ENCODE measurements around the gene IFFO2.
"Not testable (repeated sequence)": the region's sequence is repeated elsewhere in the genome, so short reads cannot be mapped to it uniquely, and the experiment has no call there.

Gene IFFO2

DNA sequence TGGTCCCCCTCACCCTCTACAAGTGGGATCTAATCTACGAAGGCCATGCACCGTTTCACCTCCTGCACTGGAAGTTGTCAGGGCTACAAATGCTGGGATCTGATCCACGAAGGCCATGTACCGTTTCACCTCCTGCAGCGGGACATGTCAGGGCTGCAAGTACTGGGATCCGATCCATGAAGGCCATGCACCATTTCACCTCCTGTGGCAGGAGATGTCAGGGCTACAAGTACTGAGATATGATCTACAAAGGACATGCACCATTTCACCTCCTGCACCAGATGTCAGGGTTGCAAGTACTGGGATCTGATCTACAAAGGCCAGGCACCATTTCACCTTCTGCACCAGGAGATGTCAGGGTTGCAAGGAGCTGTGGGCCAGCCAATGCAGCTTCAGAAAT is 61.2 kb downstream of the IFFO2 start:
- DNase-seq (ENCODE audit: low read depth in 2 of 2) = no peak

DNA sequence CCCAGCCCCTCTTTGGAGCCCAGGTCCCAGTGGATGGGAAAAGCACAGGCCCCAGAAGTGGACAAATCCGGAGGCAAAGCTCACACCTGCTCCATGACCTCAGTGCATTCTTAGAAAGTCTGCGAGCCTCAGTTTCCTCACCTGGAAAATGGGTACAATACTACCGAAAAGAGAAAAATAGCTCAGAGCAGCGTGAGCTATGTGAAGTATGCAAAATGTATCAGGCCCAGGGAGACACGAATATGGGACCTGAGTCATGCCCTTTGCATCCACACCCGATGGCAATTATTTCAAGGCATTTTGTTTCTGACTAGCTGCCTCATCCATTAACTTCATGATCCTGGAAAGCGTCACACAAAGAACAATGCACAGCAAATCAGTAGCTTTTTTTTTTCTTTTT is 63.4 kb downstream of the IFFO2 start:
- no peak for DNase-seq (ENCODE audit: low read depth in 2 of 2)

DNA sequence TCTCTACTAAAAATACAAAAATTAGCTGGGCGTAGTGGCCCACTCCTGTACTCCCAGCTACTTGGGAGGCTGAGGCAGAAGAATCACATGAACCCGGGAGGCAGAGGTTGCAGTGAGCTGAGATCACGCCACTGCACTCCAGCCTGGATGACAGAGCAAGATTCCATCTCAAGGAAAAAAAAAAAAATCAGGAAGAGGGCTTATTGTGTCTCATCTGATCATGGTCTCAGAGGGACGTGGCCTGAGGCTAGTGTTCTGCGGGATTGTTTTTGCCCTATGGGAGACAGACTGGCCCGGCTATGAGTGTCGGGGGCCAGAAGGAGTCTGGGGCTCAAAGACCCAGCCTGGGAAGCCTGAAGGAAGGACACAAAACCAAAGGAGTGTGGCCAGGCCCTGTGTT is 64.6 kb downstream of the IFFO2 start:
- not testable (repeated sequence) for DNase-seq (ENCODE audit: low read depth in 2 of 2)

DNA sequence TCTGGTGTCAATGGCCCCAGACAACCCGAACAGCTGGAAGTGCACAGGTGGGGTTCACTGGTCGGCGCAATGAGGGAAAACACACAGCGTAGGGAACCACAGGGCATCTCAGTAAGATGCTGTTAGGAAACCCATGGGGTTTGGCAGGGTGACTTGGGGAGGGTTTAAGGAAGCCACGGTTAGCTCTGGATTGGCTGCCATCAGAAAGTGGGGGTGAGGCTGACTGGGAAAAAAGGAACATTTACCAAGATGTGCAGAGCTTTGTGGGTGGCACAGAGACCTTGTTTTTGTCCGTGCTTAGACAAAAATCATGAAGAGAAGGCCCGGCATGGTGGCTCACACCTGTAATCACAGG is 65.1 kb downstream of the IFFO2 start:
- DNase-seq (ENCODE audit: low read depth in 2 of 2) = no peak

DNA sequence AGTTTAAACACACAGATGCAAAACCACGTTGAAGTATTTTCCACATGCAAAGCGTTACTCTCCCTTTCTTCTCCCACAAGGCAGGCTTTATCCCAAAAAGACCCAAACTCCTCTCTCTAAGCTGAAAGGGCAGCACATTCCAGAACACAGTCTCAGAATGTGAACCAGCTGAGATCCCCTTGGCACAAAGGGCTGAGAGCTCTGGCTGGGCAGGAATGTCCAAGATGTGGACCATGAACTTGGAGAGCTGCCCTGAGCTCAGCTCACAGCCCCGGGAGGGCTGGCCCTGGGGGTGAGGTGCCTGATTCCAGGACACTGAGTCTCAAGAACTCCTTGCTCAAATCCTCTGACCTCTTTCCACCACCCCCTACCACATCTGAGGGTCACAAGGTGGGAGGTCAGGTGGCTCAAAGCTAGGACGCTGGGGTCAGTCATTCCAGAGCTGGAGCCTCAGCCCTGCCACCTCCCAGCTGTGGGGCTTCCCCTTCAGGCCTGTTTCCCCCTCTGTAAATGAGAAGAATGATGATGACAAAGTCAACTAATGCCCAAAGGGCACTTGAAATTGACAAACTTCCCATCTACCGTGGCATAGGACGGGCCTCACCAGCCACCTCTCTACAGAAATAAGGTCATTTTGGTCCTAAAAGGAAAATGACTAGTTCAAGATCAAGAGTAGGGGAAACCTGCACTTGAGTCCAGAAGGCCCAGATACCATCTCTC is 65.6 kb downstream of the IFFO2 start:
- DNase-seq (ENCODE audit: low read depth in 2 of 2) = no peak

DNA sequence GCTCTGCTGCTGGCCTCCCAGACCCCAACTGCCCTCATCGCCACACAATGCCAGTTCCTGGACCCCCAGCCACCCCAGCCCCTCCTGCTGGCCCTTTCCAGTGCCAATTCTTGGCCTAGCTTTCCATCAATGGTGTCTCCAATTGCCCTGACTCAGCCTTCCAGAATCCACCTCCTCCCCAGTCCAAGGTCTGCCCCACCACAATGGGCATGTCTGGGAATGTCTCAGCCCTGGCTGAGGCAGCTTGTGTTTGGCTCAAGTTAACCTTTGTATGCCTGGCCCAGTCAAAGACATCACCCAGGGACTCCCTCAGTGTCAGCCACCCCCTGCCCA is 70.5 kb downstream of the IFFO2 start:
- no peak for DNase-seq (ENCODE audit: low read depth in 2 of 2)

DNA sequence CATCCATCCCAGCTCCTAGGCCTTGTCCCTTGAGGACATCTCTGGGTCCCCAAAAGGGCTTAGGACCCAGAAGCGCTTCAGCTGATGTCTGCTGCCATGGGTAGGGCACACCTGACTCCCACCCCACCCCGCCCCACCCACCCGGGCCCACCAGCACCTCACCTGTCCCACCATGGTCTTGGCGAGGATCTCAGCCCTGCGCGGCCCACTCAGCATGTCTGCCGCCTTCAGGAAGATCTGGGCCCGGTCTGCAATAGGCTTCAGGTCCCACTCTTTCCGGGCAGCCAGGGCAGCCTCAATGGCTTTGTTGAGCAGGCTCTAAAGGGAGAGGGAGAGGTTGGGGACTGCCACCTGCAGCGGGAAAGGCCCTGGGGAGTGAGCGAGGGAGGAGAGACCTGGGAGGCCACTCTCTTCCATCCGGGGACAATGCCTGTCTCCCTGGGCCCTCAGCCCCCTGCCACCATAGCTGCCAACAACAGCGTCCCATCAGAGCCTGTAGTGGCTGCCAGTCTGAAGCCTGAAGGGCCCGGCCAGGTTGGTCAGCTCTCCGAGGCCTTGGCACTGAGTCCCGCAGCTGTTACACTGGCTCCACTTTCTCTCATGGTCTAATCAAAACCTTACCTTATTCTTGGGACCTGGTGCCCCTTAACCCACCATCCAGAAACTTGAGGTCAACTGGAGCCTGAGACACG is 71.0 kb downstream of the IFFO2 start:
- DNase-seq (ENCODE audit: low read depth in 2 of 2) = no peak

DNA sequence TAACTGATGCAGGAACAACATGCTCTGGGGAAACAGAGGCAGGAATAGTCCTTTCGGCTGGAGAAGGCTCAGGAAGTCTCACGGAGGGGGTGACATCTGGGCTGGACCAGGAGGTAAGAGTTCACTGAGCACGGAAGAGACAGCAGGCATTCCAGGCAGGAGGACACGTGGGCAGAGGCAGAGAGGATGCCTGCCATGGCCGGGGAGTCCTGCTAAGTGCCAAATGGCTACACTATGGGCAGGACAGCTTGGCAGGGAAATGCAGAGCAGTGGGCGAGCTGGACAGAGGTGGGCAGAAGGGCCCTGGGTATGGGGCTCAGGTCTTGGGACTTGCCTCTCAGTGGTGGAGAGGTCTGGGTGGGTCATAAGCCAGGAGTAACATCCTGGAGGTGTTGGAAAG is 71.7 kb downstream of the IFFO2 start:
- DNase-seq (ENCODE audit: low read depth in 2 of 2) = no peak

DNA sequence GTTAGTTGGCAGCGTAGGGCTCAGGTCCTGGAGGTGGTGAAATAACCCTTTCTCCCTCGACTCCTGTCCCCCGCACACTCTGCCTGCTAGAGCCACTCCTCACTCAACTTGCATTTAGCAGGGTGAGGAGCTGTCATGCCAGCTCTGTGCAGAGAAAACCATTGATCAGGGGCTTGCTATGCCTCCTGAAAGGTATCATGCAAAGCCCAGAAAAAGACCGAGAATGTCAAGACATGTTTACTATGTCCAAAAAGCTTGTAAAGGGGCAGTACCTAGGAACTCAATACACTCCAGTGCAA is 72.1 kb downstream of the IFFO2 start:
- no peak for DNase-seq (ENCODE audit: low read depth in 2 of 2)

DNA sequence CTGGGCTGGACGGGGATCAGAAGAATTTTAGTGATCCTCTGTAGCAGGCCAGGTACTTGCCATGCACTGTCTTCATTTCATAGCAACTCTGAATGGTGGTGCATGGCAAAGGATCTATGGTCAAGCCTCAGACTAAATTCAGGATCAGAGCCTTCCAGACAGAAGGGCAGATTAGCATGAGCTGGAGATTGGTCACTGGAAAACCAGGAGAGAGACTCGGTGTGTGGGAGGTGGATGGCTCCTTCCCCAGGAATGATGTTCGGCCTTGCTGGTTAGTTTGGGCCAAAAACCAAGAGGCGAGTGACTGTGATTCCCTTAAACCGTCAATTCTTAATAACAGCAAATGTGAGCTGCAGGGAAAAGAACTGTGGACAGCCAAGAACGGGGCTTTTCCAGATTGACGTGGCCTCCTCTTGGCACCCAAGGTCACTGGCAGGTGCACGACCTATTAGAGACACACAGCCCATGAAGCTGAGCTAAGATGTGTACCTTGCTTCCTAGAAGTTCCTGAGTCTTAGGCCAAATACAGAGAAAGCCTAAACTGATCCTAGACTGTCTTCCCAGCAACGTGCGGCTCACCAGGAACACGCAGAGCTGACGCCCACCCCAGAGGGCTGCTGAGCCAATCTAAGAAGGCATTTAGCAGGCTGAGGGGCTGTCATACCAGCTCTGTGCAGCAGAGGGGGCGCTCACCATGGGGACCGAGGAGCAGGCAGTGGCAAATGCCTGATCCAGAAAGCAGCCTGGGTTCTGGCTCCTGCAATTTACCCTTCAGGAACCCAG is 72.6 kb downstream of the IFFO2 start:
- DNase-seq (ENCODE audit: low read depth in 2 of 2) = peak; percentile 67 to 74

DNA sequence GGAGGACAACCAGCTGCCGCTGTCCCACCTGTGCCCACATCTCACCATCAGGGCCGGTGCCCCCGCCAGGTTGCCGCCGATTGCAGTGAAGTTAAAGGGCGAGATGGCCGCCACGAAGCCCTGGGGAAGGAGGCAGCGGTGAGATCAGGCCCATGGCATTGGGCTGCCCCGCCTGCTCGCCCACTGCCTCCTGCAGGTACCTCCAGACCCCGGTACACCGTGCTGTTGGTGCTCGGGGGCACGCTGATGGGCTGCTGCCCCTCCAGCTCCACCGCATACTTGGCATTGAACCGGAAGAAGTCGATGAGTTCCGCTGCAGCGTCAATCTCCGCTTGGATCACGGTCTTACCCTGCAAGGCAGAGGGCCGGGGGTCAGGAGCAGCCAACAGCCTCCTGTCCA is 73.4 kb downstream of the IFFO2 start:
- no peak for DNase-seq (ENCODE audit: low read depth in 2 of 2)

DNA sequence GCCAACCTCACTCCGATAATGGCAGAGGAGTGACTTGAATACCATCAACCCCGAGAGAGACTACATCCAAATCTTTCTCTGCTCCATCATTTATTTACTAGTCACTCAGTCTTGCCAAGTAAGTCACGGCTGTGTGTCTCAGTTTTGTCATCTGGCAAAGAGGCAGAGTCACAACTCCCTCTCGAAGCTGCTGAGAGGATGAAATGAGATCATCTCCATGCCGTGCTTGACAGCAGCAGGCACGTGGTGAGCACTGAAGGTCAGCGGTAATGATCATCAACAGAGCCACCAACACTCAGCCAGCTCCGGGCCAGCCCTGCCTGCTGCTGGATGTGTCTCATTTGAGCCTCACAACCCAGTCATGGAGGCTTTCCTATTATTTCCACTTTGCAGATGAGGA is 74.0 kb downstream of the IFFO2 start:
- no peak for DNase-seq (ENCODE audit: low read depth in 2 of 2)

DNA sequence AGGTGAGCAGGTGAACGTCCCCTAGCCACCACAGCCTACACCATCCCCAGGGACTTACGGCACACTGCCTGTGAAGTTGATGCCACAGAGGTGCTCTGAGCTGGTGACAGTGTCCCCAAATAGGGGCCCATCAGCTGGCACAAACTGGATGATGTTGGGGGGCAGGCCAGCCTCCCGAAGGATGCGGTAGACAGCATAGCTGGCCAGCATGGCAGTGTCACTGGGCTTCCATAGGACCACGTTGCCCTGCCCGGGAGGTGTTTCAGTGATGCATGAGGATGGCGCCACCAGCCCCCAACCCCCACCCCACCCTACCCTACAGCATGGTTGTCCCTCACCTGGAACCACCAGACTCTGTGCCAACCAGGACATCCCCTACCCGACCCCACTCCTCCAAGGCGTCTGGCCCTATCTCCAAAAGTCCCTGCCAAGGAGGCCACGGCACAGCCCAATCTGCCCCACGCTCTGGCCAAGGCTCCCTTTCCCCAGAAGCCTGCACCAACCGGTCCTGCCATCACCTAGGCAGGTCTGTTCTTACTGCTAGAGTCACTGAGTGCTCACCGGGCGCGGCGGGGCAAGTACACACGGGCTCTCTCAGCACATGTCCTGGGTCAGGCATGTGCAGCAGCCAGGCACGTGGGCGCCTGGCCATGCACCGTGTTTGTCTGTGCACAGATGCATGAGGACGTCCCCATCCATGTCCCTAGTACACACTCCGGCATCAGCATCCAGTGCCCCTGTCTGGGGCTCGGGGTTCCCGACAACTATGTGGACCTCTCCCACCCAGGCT is 74.6 kb downstream of the IFFO2 start:
- no peak for DNase-seq (ENCODE audit: low read depth in 2 of 2)

DNA sequence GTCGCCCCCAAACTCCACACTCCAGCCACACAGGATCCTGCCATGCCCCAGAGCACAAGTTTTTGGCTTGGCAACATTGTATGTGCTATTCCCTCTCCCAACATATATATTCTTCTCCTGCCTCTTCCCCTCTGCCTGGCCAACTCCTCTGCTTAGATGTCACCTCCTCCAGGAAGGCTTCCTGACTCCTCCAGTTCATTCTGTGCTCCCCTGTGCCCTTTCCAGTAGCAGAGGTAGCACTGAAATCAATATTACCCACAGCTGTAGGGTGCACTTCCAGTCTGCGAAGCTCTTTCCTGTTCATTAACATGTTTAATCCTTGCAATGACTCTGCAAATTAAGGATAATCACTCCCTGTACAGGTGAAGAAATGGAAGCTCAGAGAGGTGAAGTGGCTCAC is 75.3 kb downstream of the IFFO2 start:
- no peak for DNase-seq (ENCODE audit: low read depth in 2 of 2)

DNA sequence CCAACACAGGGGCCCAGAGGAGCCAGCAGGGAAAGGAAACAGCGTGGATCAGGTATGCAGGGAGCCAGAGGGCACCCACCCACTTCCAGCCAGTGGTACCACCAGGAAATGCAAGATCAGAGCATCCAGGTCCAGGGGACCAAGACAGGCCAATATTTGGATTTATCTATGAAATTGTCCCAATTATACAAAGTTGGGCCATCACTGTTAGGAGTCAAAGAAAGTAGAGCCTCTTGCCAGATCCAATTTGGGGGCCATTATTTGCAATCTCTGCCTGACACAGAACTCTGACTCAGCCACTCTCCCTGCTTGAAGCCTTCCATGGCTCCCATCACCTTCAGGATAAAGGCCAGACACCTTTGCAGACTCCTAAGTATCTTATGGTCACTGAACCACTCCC is 75.9 kb downstream of the IFFO2 start:
- no peak for DNase-seq (ENCODE audit: low read depth in 2 of 2)

DNA sequence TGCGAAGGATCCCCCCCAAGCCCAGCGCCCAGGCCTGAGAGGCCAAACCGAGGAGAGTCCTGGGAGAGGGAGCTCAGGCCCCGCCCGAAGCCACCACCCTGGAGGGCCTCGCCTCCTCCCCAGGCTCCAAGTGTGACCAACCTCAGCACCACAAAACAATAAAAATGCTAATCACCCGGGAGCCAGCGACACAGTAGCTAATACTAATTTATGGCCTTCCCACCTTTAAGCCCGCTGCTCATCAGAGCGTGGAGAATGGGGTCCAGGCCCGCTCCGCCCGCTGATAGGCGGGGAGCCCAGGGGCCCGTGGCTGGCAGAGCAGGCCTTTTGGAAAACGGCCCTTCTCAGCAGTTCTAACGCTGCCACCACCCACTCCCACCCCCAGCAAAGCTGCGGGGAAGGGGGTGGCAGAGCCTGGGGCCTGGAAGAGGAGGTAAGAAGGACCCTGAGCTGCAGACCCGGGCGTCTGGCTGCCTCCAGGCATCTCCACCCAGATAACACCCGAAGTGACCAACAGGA is 76.6 kb downstream of the IFFO2 start:
- DNase-seq (ENCODE audit: low read depth in 2 of 2) = no peak

DNA sequence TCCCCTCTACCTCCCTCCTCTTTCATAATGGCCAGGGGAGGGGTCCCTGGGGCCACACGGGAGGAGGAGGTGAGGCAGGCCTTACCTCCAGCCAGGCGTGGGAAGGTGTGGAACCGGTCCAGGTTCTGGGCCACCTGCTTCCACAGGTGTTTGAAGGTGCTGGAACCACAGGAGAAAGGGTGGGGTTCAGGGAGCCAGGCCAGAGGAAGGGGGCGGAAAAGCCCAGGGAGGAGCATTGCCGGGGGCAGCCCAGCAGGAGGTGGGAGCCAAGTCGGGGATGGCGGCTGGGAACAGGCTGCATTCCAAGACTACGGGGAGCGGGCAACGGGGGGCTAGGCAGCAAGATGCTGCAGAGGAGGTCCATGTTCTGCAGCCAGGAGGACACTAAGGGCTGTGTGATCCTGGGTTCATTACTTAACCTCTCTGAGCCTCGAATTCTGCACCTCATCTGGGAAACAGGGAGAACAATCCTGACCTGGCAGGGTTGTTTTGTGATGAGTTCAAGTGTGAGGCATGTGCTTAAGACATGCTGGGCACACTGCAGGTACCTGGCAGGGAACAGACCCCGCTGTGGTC is 77.2 kb downstream of the IFFO2 start:
- DNase-seq (ENCODE audit: low read depth in 2 of 2) = no peak

DNA sequence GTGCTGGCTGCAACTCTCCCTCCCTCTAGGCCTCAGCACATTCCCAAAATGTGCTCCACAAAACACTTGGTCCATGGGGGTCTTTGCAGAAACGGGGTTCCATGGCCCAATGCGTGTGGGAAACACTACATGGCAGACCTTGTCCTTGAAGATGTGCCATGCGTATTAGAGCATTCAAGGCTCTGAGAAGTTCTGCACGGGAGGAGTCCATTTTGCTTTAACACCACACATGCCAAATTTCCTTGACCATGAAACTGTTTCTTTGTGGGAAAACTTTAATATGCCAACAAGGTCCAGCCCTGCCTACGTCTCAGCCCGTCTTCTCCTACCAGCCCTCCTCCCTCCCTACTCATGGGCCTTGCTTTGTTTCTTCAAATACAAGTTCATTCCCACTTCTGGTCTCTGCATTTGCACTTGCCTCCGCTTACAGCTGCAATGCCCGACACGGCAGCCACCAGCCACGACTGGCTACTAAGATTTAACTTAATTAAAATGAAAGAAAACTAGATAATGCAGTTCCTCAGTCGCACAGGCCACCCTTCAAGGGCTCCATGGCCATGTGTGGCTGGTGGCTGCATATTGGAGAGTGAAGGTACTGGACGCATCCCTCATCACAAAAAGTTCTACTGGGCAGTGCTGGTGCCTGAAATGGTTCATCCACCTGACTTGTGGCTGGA is 77.8 kb downstream of the IFFO2 start:
- no peak for DNase-seq (ENCODE audit: low read depth in 2 of 2)

DNA sequence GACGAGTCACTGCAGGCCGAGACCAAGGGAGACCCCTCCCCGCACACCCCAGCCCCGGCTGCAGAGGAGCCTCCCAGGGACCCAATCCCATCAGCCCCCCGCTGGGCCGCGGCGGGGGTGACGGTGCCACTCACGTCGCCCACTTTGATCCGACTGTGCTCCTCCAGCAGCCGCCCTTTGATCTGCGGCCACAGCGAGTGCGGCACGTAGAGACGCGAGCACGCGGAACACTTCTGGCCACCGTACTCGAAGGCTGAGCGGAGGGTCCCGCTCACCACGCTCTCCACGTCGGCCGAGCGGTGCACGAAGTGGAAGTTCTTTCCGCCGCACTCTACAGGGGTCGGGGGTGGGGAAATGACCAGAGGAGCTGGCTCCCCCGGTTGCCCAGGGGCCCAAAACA is 79.2 kb downstream of the IFFO2 start:
- no peak for DNase-seq (ENCODE audit: low read depth in 2 of 2)

DNA sequence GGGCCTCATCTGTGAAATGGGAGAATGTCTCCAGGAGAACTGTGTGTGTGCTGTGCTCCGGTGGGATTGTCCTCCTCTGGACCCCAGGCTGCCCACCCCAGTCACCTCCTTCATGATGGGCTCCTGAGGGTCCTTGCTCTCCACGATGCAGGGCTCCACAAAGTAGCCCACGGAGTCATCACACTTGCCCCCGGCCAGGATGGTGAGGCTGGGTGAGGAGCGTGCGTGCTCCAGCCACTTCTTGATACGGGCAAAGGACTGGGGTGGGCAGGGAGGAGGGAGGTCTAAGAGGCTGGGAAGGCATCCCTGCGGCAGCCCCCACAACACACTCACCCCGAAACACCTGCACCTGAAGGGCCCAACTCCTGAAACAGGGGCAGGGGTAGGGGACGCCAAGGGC is 80.3 kb downstream of the IFFO2 start:
- DNase-seq (ENCODE audit: low read depth in 2 of 2) = no peak

DNA sequence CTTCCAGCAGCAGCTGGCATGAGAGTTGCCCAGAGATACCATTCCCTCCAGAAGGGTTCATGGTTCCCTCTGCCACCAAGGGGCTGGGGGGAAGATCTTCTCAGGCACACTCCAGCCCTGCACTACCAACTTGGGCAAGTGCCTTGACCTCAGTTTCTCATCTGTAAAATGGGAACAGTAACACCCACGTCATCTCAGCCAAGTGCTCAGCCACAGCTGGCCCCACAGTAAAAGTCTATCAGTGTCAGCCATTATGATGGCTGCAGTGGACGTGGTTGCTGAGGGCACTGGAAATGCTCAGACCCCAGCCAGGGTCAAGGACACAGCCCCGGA is 80.7 kb downstream of the IFFO2 start:
- DNase-seq (ENCODE audit: low read depth in 2 of 2) = no peak
